AG10803 (cell line): Measurements from ENCODE around the gene NDUFS2.

ENCODE experiments used
- DNase-seq: peaks from one replicate; pipeline ENCODE4 v3.0.0; 2010; ENCODE audit warnings: low read depth
- H3K4me3 ChIP-seq: 2 replicates; pipeline ENCODE4 v1.5.1; 2011; ENCODE audit warnings: mild to moderate bottlenecking, low read length, control low read depth
- CTCF ChIP-seq: conservative IDR thresholded peaks from 2 replicates; pipeline ENCODE4 v1.5.1; 2011; ENCODE audit warnings: mild to moderate bottlenecking, low read length, control low read depth, inconsistent platforms

Gene NDUFS2

GRCh38 chr1:161159913-161160243 is 42.3 kb upstream of the NDUFS2 start:
- no peak for DNase-seq
- H3K4me3 ChIP-seq, result peak overlapping the region; percentile 93
- TF ChIP-seq CTCF, result no peak

- no peak overlapping the region for H3K4me3 ChIP-seq
These were observed 41.5 kb upstream of the NDUFS2 start for GRCh38 chr1:161160671-161161145.

GRCh38 chr1:161161652-161162051 is 40.5 kb upstream of the NDUFS2 start:
- no peak for DNase-seq
- H3K4me3 ChIP-seq, result no peak overlapping the region
- no peak for TF ChIP-seq CTCF

More at GRCh38 chr1:161160671-161161145, 41.5 kb upstream of the NDUFS2 start:
- no peak for TF ChIP-seq CTCF
- DNase-seq, result no peak

- TF ChIP-seq CTCF, result no peak
- no peak overlapping the region for H3K4me3 ChIP-seq
- DNase-seq, result no peak
These were observed 40.1 kb upstream of the NDUFS2 start for GRCh38 chr1:161162052-161162451.

- DNase-seq, result no peak
- no peak overlapping the region for H3K4me3 ChIP-seq
- TF ChIP-seq CTCF, result no peak
These were observed 39.4 kb upstream of the NDUFS2 start for GRCh38 chr1:161162806-161163205.

- DNase-seq, result no peak
- TF ChIP-seq CTCF, result no peak
- H3K4me3 ChIP-seq, result no peak overlapping the region
These were observed 38.4 kb upstream of the NDUFS2 start for GRCh38 chr1:161163793-161164192.

GRCh38 chr1:161164901-161165610 is 37.1 kb upstream of the NDUFS2 start:
- TF ChIP-seq CTCF, result no peak
- no peak for DNase-seq

More at GRCh38 chr1:161164901-161165610, 37.1 kb upstream of the NDUFS2 start:
- peak overlapping the region; percentile 92 for H3K4me3 ChIP-seq
